Fibroblast of pulmonary artery (primary cell): ENCODE results near the gene HES5.
"Not testable (repeated sequence)": the region's sequence is repeated elsewhere in the genome, so short reads cannot be mapped to it uniquely, and the experiment has no call there.

Experiments used
- DNase-seq: peaks from one replicate; pipeline ENCODE4 v3.0.0-alpha.2; 2010; ENCODE audit warnings: low read depth
- H3K4me3 ChIP-seq: replicated peaks from 2 replicates; pipeline ENCODE4 v1.5.1; 2011; ENCODE audit warnings: low read depth, mild to moderate bottlenecking, control low read depth, low read length, moderate library complexity
- TF ChIP-seq, protein P1 (sequence below): IDR thresholded peaks from 2 replicates; pipeline ENCODE4 v1.5.1; 2011; ENCODE audit warnings: mild to moderate bottlenecking, control low read depth, low read length, inconsistent platforms; ENCODE audit errors: missing control alignments

The HES5 gene

DNA sequence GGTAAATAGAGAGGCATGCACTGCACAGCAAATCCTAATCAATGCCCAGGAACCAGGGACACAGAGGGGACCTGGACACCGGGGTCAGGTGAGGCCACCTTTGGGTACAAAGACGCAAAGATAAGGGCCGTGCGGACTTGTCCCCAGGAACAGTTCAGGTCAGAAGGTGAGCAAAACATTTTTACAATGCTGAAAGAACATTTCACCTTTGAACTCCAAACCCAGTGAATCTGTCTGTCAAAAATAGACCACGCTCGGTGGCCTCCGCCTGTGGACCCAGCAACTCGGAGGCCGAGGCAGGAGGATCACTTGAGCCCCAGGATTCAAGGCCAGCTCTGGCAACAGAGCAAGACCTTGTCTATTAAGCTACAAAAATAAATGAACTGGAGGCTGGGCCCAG is 41.3 kb upstream of the HES5 start:
- TF ChIP-seq, protein P1, sequence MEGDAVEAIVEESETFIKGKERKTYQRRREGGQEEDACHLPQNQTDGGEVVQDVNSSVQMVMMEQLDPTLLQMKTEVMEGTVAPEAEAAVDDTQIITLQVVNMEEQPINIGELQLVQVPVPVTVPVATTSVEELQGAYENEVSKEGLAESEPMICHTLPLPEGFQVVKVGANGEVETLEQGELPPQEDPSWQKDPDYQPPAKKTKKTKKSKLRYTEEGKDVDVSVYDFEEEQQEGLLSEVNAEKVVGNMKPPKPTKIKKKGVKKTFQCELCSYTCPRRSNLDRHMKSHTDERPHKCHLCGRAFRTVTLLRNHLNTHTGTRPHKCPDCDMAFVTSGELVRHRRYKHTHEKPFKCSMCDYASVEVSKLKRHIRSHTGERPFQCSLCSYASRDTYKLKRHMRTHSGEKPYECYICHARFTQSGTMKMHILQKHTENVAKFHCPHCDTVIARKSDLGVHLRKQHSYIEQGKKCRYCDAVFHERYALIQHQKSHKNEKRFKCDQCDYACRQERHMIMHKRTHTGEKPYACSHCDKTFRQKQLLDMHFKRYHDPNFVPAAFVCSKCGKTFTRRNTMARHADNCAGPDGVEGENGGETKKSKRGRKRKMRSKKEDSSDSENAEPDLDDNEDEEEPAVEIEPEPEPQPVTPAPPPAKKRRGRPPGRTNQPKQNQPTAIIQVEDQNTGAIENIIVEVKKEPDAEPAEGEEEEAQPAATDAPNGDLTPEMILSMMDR: no peak
- H3K4me3 ChIP-seq: no peak overlapping the region
- no peak for DNase-seq

DNA sequence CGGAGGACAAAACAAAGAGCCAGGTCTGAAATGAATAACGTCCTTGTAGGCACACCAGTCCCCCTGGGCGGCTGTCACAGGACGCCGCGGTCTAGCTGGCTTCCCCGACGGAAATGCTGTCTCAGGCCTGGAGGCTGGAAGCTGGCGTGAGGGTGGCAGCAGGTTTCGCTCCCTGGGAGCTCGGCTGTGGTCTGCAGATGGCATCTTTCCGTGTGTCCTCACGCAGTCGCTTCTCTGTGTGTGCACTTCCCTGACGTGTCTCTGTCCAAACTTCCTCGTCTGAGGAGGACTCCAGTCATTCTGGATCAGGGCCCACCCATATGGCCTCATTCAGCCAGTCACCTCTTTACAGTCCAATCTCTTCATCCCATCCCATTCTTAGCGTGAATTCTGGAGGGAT is 40.3 kb upstream of the HES5 start:
- DNase-seq: no peak
- H3K4me3 ChIP-seq: no peak overlapping the region
- TF ChIP-seq, protein P1: no peak

DNA sequence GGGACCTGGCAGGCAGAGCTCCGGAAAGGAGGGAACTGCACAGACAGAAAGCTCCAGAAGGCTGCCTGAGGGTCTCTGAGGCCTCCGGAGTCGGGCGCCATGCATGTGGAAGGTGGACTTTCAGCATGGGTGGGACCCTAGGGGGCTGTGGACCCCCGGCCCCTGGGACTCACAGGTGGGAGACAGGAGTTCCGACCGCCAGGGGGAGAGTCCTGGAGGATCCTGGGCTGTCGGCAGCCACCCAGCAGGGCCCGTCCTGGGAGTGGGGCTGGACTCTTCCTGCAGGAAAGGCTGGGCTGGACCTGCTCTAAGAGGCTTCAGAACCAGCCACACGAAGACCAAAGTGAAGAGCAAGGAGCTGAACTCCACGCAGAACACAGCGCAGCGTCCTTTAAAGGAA is 39.6 kb upstream of the HES5 start:
- DNase-seq, H3K4me3 ChIP-seq: not testable (repeated sequence)

DNA sequence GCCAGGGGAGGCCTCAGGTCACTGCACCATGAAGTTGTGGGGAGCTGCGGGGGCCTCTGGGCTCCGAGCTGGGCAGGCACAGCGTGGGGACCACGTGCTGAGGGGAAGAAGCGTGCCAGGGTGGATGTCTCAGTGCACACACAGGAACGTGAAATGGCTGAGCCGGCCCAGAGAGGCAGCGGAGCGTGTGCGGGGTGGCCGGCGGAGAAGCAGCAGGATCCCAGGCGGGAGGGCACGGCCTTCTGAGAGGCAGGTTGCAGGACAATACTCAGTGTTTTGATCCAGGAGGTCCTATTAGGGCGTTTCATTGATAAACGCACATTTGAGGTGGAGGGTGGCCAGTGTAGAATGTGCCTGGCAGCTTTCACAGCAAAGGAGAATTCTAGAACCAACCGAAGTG is 39.0 kb upstream of the HES5 start:
- TF ChIP-seq, protein P1: no peak
- DNase-seq: no peak
- H3K4me3 ChIP-seq: no peak overlapping the region

DNA sequence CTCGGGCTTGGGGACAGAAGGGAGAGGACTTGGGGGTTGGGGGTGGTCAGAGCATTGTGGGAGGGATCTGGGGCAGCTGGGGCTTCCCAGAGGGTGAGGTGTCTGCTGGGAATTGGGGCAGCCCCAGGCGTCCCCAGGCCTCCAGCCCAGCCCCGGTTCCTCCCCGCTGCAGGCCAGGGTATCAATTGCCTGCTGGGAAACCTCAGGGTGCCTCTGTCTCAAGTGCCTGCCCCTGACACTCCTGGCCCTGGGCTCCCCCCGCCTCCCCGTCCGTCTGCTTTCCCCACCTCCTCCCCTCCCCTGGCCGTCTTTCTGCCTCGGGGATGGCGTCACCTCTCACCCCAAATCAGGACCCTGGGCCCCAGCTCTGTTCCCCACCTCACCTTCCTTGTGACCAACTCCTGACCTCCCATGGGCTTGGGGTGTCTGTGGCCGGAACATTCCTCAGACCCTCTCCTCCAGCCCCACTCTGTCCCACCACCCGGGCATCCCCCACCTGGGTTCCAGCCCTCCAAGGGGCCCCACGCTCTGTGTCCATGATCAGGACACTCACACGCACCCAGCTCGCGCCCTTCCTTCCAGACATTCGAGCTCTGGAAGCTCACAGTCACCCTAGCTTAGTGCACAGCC is 38.2 kb upstream of the HES5 start:
- not testable (repeated sequence) for DNase-seq, H3K4me3 ChIP-seq

DNA sequence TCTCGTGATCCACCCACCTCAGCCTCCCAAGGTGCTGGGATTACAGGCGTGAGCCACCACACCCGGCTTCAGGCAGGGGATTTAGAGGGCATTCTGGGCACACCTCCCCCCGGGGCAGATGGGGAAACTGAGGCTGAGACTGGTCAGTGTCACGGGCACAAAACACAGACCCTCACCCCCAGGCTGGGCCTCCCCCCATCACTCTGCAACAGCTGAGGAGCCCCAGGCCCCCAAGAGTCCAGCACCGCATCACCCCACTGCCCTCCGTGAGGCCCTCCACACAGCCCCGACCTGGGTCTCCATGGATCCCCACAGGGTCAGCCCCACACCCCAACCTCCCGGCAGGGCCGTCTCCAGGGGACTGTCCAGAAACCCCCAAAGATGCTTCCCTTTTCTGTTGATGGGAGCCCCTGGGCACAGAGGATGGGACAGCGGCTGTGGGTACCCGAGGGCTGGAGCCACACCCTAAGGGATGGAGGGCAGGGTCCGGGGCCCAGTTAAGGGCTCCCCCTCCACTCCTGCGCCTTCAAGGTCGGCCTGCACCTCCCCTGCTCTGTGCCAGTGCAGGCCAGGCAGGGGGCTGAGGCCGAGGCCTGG is 37.1 kb upstream of the HES5 start:
- no peak for DNase-seq
- TF ChIP-seq, protein P1: no peak
- H3K4me3 ChIP-seq: no peak overlapping the region

DNA sequence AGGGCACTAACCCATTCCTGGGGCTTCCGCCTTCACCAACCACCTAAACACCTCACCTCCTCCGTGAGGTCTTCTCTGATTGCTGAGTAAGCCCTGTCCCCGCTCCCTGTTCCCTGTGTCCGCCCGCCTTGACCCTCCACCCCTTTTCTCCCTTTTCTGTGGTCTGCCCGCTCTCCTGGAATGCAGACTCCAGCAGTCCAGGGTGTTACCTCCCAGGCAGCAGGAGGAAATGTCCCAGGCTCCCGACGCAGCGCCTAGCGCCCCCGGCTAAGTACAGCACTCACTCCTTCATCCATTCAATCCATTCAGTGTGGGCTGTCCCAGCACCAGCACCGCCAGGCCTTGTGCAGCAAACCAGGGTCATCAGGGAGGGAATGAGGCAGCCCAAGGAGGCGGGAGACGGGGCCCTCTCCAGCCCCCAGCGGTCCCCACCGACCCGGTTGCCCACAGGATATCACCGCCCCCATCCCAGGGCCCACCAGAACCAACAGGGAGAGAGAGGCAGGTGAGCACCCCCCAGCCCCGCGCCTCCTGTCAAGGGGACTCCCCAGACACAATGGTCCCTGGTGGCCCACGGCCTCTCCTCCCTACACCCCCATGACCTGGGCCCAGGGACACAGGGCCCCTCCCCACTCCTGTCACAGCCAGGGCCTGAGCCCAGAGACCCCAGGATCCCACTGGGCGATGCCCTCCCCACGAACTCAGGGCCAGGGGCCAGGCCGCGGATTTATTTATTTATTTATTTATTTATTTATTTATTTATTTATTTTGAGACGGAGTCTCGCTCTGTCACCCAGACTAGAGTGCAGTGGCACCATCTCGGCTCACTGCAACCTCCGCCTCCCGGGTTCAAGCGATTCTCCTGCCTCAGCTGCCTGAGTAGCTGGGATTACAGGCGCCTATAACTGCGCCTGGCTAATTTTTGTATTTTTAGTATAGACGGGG is 36.3 kb upstream of the HES5 start:
- H3K4me3 ChIP-seq: no peak overlapping the region
- DNase-seq: no peak
- TF ChIP-seq, protein P1: no peak
